Activated B cell treated with CpG ODN at 0.5 μM for 24 hours (primary cell): ENCODE measurements around the gene C1orf105. TPM values are rescaled to one million over a fixed set of nuclear protein-coding genes. Genes with fewer than 3 reads are reported as not detected.

Source experiments
- ATAC-seq: fragments of 200-7000 bp; cut with Tn5 transposase; one replicate; pipeline ENCODE4 v1.10.0; 2021; ENCODE audit warnings: low read depth, mild to moderate bottlenecking, moderate library complexity
- CTCF ChIA-PET: fragments of 350-600 bp; sonication (Branson Sonifier 250); formaldehyde crosslinking; loops from one replicate; lab custom pipeline; 2021; ENCODE audit warnings: antibody characterized with exemption; lab: Charles Lee
- POLR2A ChIA-PET: fragments of 350-600 bp; sonication (Branson Sonifier 250); formaldehyde crosslinking; loops from one replicate; lab custom pipeline; 2021; ENCODE audit warnings: antibody characterized with exemption; lab: Charles Lee
- DNase-seq: peaks from one replicate; pipeline ENCODE4 v3.0.0; 2022
- H3K27ac Mint-ChIP-seq: one replicate; pipeline ENCODE4 v1.8.0; 2020; ENCODE audit warnings: mixed read lengths
- H3K27me3 Mint-ChIP-seq: one replicate; pipeline ENCODE4 v1.8.0; 2021; ENCODE audit warnings: mixed read lengths
- H3K36me3 Mint-ChIP-seq: one replicate; pipeline ENCODE4 v1.8.0; 2021; ENCODE audit warnings: low read depth, mixed read lengths
- H3K4me1 Mint-ChIP-seq: one replicate; pipeline ENCODE4 v1.8.0; 2021; ENCODE audit warnings: mixed read lengths
- H3K4me3 Mint-ChIP-seq: one replicate; pipeline ENCODE4 v1.8.0; 2020; ENCODE audit warnings: mild to moderate bottlenecking, mixed read lengths
- H3K9me3 Mint-ChIP-seq: one replicate; pipeline ENCODE4 v1.8.0; 2020; ENCODE audit warnings: mixed read lengths
- intact Hi-C: fragments of 100-400 bp; cut with micrococcal nuclease; formaldehyde crosslinking; loops from one replicate; pipeline ENCODE4 v1.15.1; 2024
- total RNA-seq: library from RNA; stranded (reverse); gene quantifications from 2 replicates; pipeline ENCODE4 v1.2.3, GENCODE V29; 2022
- TF ChIP-seq, protein P1 (sequence below): fragments of 200-600 bp; IDR thresholded peaks from one replicate; pipeline ENCODE4 v1.8.0; 2022; ENCODE audit warnings: antibody characterized with exemption, mild to moderate bottlenecking

Gene C1orf105
- total RNA-seq, 1 donor from 2014 or later = not detected

DNA sequence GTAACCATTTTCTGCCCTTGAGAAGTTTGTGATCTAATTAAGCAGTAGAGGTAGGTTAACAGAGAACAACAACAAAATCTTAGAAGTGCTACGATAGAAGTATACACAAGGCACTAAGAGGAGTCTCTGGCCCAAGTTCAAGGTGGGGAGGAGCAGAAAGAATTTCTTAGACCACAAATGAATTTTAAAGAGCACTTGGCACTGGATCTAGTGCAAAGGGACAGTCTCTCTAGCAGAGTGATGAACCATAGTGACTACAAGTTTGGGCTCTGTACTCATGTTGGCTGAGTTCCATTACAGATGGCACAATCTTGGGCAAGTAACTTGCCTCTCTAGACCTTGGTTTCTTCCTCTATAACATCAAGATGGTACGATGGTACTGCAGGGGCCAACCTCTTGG is 56.7 kb downstream of the C1orf105 start:
- no peaks in the 10 kb centered on the region for H3K4me1 Mint-ChIP-seq
- H3K36me3 Mint-ChIP-seq = no peaks in the 10 kb centered on the region
- no peak for DNase-seq
- POLR2A ChIA-PET = no interaction called here
- no peak overlapping the region for H3K4me3 Mint-ChIP-seq
- ATAC-seq = no peak
- no peak overlapping the region for H3K27ac Mint-ChIP-seq
- CTCF ChIA-PET = no interaction called here
- TF ChIP-seq, protein P1, sequence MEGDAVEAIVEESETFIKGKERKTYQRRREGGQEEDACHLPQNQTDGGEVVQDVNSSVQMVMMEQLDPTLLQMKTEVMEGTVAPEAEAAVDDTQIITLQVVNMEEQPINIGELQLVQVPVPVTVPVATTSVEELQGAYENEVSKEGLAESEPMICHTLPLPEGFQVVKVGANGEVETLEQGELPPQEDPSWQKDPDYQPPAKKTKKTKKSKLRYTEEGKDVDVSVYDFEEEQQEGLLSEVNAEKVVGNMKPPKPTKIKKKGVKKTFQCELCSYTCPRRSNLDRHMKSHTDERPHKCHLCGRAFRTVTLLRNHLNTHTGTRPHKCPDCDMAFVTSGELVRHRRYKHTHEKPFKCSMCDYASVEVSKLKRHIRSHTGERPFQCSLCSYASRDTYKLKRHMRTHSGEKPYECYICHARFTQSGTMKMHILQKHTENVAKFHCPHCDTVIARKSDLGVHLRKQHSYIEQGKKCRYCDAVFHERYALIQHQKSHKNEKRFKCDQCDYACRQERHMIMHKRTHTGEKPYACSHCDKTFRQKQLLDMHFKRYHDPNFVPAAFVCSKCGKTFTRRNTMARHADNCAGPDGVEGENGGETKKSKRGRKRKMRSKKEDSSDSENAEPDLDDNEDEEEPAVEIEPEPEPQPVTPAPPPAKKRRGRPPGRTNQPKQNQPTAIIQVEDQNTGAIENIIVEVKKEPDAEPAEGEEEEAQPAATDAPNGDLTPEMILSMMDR = no peak
- H3K27me3 Mint-ChIP-seq = peaks cover 11% of the 10 kb centered on the region
- intact Hi-C loops = no loop called here
- no peaks in the 10 kb centered on the region for H3K9me3 Mint-ChIP-seq

DNA sequence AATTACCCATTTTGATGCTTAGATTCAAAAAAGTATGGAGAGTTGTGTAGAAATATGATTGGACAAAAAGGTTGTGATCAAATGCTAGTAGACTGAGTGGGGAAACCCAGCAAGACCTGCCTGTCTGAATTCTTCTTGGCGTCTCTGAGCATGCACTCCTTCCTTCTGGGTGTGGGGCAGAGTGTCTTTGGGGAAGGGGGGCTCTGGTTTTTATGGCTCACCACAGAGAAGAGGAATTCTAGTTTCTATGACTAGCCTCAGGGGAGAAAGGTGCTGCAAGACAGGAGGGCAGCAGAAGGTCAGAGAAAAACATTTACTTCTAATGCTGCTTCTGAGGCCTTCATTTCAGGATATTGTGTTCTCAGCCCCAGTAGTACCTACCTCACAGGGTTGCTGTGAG is 57.3 kb downstream of the C1orf105 start:
- TF ChIP-seq, protein P1 = no peak
- H3K9me3 Mint-ChIP-seq = no peaks in the 10 kb centered on the region
- no peaks in the 10 kb centered on the region for H3K4me1 Mint-ChIP-seq
- no peak overlapping the region for H3K27ac Mint-ChIP-seq
- no peak for DNase-seq
- H3K4me3 Mint-ChIP-seq = no peak overlapping the region
- intact Hi-C loops = no loop called here
- peaks cover 11% of the 10 kb centered on the region for H3K27me3 Mint-ChIP-seq
- no peak for ATAC-seq
- POLR2A ChIA-PET = no interaction called here
- H3K36me3 Mint-ChIP-seq = no peaks in the 10 kb centered on the region
- CTCF ChIA-PET = no interaction called here

DNA sequence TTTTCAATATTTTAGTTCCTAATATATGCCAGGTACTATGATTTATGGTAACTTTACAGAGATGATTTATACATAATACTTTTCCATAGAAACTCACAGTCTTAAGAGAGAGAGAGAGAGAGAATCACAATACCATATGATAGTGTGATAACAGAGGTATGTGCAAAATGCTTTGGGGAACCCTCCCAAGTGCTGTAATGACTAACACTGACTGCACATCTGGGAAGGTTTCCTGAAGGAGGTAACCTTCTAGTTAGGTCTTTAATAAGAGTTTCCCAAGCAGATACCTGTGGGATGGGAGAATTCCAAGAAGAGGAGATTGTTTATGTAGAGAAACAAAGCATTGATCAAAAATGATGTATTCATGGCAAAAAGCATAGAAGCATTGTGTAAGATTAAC is 58.0 kb downstream of the C1orf105 start:
- ChIA-PET POLR2A (no interaction called here), CTCF (no interaction called here)
- Mint-ChIP-seq H3K27ac (no peak overlapping the region), H3K4me1 (no peaks in the 10 kb centered on the region), H3K4me3 (no peak overlapping the region), H3K9me3 (no peaks in the 10 kb centered on the region), H3K27me3 (peaks cover 9% of the 10 kb centered on the region), H3K36me3 (no peaks in the 10 kb centered on the region)
- no peak for DNase-seq
- ATAC-seq = no peak
- TF ChIP-seq, protein P1 = no peak
- intact Hi-C loops = no loop called here

DNA sequence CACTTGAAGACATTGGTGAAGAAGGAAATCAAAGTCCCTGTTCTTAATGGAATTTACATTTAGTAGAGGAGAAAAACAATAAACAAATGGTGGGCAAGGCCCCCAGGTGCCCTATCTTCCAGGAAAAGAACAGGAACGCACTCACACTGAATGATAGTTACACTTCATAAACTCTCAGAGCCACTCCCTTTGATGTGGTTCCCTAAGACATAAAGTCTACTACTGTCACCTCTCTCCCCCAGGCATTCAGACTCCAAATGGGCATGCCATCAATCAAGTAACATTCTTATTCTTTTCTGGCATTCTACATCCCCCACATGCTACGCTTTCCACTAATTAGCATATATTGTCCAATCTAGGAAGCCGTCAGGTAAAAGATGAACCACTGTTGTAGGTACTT is 59.9 kb downstream of the C1orf105 start:
- intact Hi-C loops = no loop called here
- no peak overlapping the region for H3K27ac Mint-ChIP-seq
- ChIA-PET POLR2A (no interaction called here), CTCF (no interaction called here)
- no peak overlapping the region for H3K4me3 Mint-ChIP-seq
- H3K36me3 Mint-ChIP-seq = no peaks in the 10 kb centered on the region
- H3K27me3 Mint-ChIP-seq = peaks cover 6% of the 10 kb centered on the region
- no peaks in the 10 kb centered on the region for H3K4me1 Mint-ChIP-seq
- ATAC-seq (no peak), DNase-seq (no peak)
- TF ChIP-seq, protein P1 = no peak
- no peaks in the 10 kb centered on the region for H3K9me3 Mint-ChIP-seq

DNA sequence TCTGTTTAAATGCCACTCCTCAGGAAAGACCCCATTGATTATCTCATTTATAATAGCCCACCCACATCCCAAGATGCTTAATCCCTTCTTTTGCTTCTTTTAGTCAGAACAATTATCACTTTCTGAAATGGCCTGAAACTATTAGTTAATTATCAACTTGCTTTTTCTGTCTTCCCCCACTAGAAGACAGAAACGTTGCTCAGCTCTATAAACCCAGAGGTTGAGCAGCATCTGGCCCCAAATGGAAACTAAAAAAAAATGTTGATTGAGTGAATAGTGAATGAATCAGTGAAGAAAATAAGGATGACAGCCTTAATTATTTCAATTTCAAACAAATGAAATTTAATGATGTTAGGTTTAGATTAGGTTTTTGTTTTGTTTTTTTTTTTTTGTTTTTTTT is 61.6 kb downstream of the C1orf105 start:
- Mint-ChIP-seq H3K9me3 (no peaks in the 10 kb centered on the region), H3K4me1 (no peaks in the 10 kb centered on the region), H3K4me3 (no peak overlapping the region), H3K36me3 (no peaks in the 10 kb centered on the region), H3K27me3 (peaks cover 11% of the 10 kb centered on the region), H3K27ac (no peak overlapping the region)
- ATAC-seq = no peak
- intact Hi-C loops = no loop called here
- no peak for DNase-seq
- ChIA-PET CTCF (no interaction called here), POLR2A (no interaction called here)
- TF ChIP-seq, protein P1 = no peak
